GM13977 (cell line): ENCODE measurements around the gene PGAM5.
"Not testable (repeated sequence)": the region's sequence is repeated elsewhere in the genome, so short reads cannot be mapped to it uniquely, and the experiment has no call there.

Experiments
- DNase-seq: peaks from one replicate; pipeline ENCODE4 v3.0.0; 2012; ENCODE audit warnings: low spot score
- CTCF ChIP-seq: IDR thresholded peaks from 2 replicates; pipeline ENCODE4 v1.5.1; 2012; ENCODE audit warnings: mild to moderate bottlenecking, control low read depth; ENCODE audit not compliant: insufficient read depth; ENCODE audit errors: extremely low read depth, missing control alignments
- in situ Hi-C: fragments of 300-500 bp; cut with MboI; formaldehyde crosslinking; loops from one replicate; pipeline ENCODE4 v1.12.0; 2022; ENCODE audit warnings: low sequenced_read_pairs, low pct_unique_long_range_greater_than_20kb, mixed read lengths, inconsistent platforms; ENCODE audit not compliant: unreplicated experiment

PGAM5 gene

GRCh38 chr12:132689227-132689626 lies 21.4 kb upstream of the PGAM5 start:
- TF ChIP-seq CTCF, result no peak
- in situ Hi-C loops, result no loop called here
- DNase-seq, result no peak

- in situ Hi-C loops, result no loop called here
- no peak for DNase-seq
- TF ChIP-seq CTCF, result no peak
Observed at GRCh38 chr12:132690112-132690511, 20.5 kb upstream of the PGAM5 start.

- DNase-seq, in situ Hi-C loops: not testable (repeated sequence)
Observed at GRCh38 chr12:132692030-132692429, 18.6 kb upstream of the PGAM5 start.

GRCh38 chr12:132694888-132695287 lies 15.8 kb upstream of the PGAM5 start:
- in situ Hi-C loops, DNase-seq: not testable (repeated sequence)

- DNase-seq, result no peak
- in situ Hi-C loops, result no loop called here
- TF ChIP-seq CTCF, result no peak
Observed at GRCh38 chr12:132695431-132695830, 15.2 kb upstream of the PGAM5 start.

- no peak for DNase-seq
- TF ChIP-seq CTCF, result no peak
- in situ Hi-C loops, result no loop called here
Observed at GRCh38 chr12:132698341-132698740, 12.3 kb upstream of the PGAM5 start.

- no peak for DNase-seq
- no peak for TF ChIP-seq CTCF
- in situ Hi-C loops, result no loop called here
Observed at GRCh38 chr12:132700212-132700822, 10.3 kb upstream of the PGAM5 start.

- in situ Hi-C loops, result no loop called here
- no peak for DNase-seq
- no peak for TF ChIP-seq CTCF
Observed at GRCh38 chr12:132702640-132703039, 8.0 kb upstream of the PGAM5 start.
